GM18499 (cell line): ENCODE measurements around the gene OXA1L.
"Not testable (repeated sequence)": the region's sequence is repeated elsewhere in the genome, so short reads cannot be mapped to it uniquely, and the experiment has no call there.

ENCODE experiments used
- ATAC-seq: cut with Tn5 transposase; IDR thresholded peaks from one replicate; pipeline ENCODE4 v1.9.1; 2021; ENCODE audit warnings: moderate number of reproducible peaks; ENCODE audit not compliant: insufficient read depth, unreplicated experiment

OXA1L gene

GRCh38 chr14:22797017-22797917 lies 30.8 kb downstream of the OXA1L start:
- no peak for ATAC-seq

GRCh38 chr14:22798528-22798927 lies 32.0 kb downstream of the OXA1L start:
- ATAC-seq = no peak

- no peak for ATAC-seq
Observed at GRCh38 chr14:22800346-22800745, 33.9 kb downstream of the OXA1L start.

GRCh38 chr14:22801716-22802115 lies 35.2 kb downstream of the OXA1L start:
- no peak for ATAC-seq

GRCh38 chr14:22802860-22803686 lies 36.6 kb downstream of the OXA1L start:
- ATAC-seq = no peak

GRCh38 chr14:22803687-22803974 lies 37.1 kb downstream of the OXA1L start:
- ATAC-seq = no peak

GRCh38 chr14:22805235-22805634 lies 38.7 kb downstream of the OXA1L start:
- ATAC-seq = not testable (repeated sequence)

GRCh38 chr14:22807432-22808087 lies 41.1 kb downstream of the OXA1L start:
- ATAC-seq = no peak

GRCh38 chr14:22808388-22809209 lies 42.1 kb downstream of the OXA1L start:
- no peak for ATAC-seq

GRCh38 chr14:22811722-22812121 lies 45.2 kb downstream of the OXA1L start:
- ATAC-seq = no peak

GRCh38 chr14:22812744-22813143 lies 46.3 kb downstream of the OXA1L start:
- ATAC-seq = no peak

GRCh38 chr14:22813145-22813544 lies 46.7 kb downstream of the OXA1L start:
- no peak for ATAC-seq

GRCh38 chr14:22814373-22814772 lies 47.9 kb downstream of the OXA1L start:
- ATAC-seq = no peak

- ATAC-seq = no peak
Observed at GRCh38 chr14:22814941-22815713, 48.6 kb downstream of the OXA1L start, which contains the start of gene SLC7A7. SLC7A7 (minus strand) TSS chr14:22815435; CDS start chr14:22813398, 2,037 bp downstream.

- no peak for ATAC-seq
Observed at GRCh38 chr14:22819151-22819988, 52.9 kb downstream of the OXA1L start.

GRCh38 chr14:22820731-22821130 lies 54.2 kb downstream of the OXA1L start:
- no peak for ATAC-seq

- no peak for ATAC-seq
Observed at GRCh38 chr14:22821193-22822015, 54.9 kb downstream of the OXA1L start.
